GM23338 (cell line): Measurements from ENCODE around the gene DAPK1. TPM values are rescaled to one million over a fixed set of nuclear protein-coding genes. Genes with fewer than 3 reads are reported as not detected.

Source experiments
- ATAC-seq: fragments of 200-7000 bp; cut with Tn5 transposase; 3 replicates; pipeline ENCODE4 v1.9.1; 2020
- DNase-seq: peaks from one replicate; pipeline ENCODE4 v3.0.0-alpha.2; 2015; ENCODE audit warnings: low spot score
- H2AFZ ChIP-seq: fragments of 200-600 bp; sonication (generic); 2 replicates; pipeline ENCODE4 v1.8.0; 2016; ENCODE audit warnings: antibody characterized with exemption, mild to moderate bottlenecking, moderate library complexity
- H3F3A ChIP-seq: fragments of 200-600 bp; sonication (generic); replicated peaks from 2 replicates; pipeline ENCODE4 v1.8.0; 2017; ENCODE audit warnings: antibody characterized with exemption, mixed run types, low read depth
- H3K27ac ChIP-seq: fragments of 200-600 bp; sonication (generic); 2 replicates; pipeline ENCODE4 v1.6.1; 2016; ENCODE audit warnings: low read depth
- H3K27me3 ChIP-seq: fragments of 200-600 bp; sonication (generic); 2 replicates; pipeline ENCODE4 v1.8.0; 2016; ENCODE audit warnings: mild to moderate bottlenecking, mixed run types, moderate library complexity; ENCODE audit not compliant: insufficient read depth
- H3K36me3 ChIP-seq: fragments of 200-600 bp; sonication (generic); 2 replicates; pipeline ENCODE4 v1.8.0; 2016; ENCODE audit warnings: mild to moderate bottlenecking; ENCODE audit not compliant: insufficient read depth
- H3K4me1 ChIP-seq: fragments of 200-600 bp; sonication (generic); 2 replicates; pipeline ENCODE4 v1.8.0; 2016; ENCODE audit warnings: mild to moderate bottlenecking, moderate library complexity; ENCODE audit not compliant: insufficient read depth
- H3K4me2 ChIP-seq: fragments of 200-600 bp; sonication (generic); 2 replicates; pipeline ENCODE4 v1.7.1; 2017; ENCODE audit warnings: mixed run types
- H3K4me3 ChIP-seq: fragments of 200-600 bp; sonication (generic); 2 replicates; pipeline ENCODE4 v1.6.1; 2016; ENCODE audit warnings: mixed run types
- H3K79me2 ChIP-seq: fragments of 200-600 bp; sonication (generic); replicated peaks from 2 replicates; pipeline ENCODE4 v1.8.0; 2017; ENCODE audit warnings: mild to moderate bottlenecking; ENCODE audit not compliant: insufficient read depth
- H3K9me2 ChIP-seq: fragments of 200-600 bp; sonication (generic); 2 replicates; pipeline ENCODE4 v1.8.0; 2017; ENCODE audit not compliant: insufficient read depth
- H4K20me1 ChIP-seq: fragments of 200-600 bp; sonication (generic); replicated peaks from 2 replicates; pipeline ENCODE4 v1.8.0; 2017; ENCODE audit warnings: mild to moderate bottlenecking; ENCODE audit not compliant: insufficient read depth
- H3K27ac Mint-ChIP-seq: 2 replicates; pipeline ENCODE4 v1.8.0; 2020; ENCODE audit warnings: inconsistent platforms, mild to moderate bottlenecking, moderate library complexity, mixed read lengths
- H3K27me3 Mint-ChIP-seq: 3 replicates; pipeline ENCODE4 v1.8.0; 2022; ENCODE audit warnings: low read depth, mild to moderate bottlenecking, moderate library complexity, mixed read lengths, inconsistent platforms; ENCODE audit not compliant: insufficient read depth, poor library complexity
- H3K36me3 Mint-ChIP-seq: 3 replicates; pipeline ENCODE4 v1.8.0; 2021; ENCODE audit warnings: low read depth, mild to moderate bottlenecking, inconsistent platforms, moderate library complexity, mixed read lengths
- H3K4me1 Mint-ChIP-seq: 3 replicates; pipeline ENCODE4 v1.8.0; 2020; ENCODE audit warnings: mild to moderate bottlenecking, inconsistent platforms, mixed read lengths
- H3K4me3 Mint-ChIP-seq: 3 replicates; pipeline ENCODE4 v1.8.0; 2021; ENCODE audit warnings: moderate library complexity, mild to moderate bottlenecking, inconsistent platforms, mixed read lengths
- H3K9me3 Mint-ChIP-seq: 3 replicates; pipeline ENCODE4 v1.8.0; 2020; ENCODE audit warnings: moderate library complexity, mild to moderate bottlenecking, inconsistent platforms, mixed read lengths
- CREB1 ChIP-seq: fragments of 250-450 bp; sonication (Bioruptor Pico); IDR thresholded peaks from 2 replicates; pipeline ENCODE4 v1.5.0; 2020; ENCODE audit warnings: low read depth, mild to moderate bottlenecking, moderate library complexity
- EZH2 ChIP-seq: fragments of 200-600 bp; sonication (generic); IDR thresholded peaks from one replicate; pipeline ENCODE4 v1.8.0; 2017; ENCODE audit warnings: antibody characterized with exemption, mild to moderate bottlenecking, low read depth; ENCODE audit not compliant: unreplicated experiment
- EZH2phosphoT487 ChIP-seq: fragments of 200-600 bp; sonication (generic); IDR thresholded peaks from one replicate; pipeline ENCODE4 v1.8.1; 2018; ENCODE audit warnings: antibody characterized with exemption; ENCODE audit not compliant: unreplicated experiment
- JUNB ChIP-seq: IDR thresholded peaks from one replicate; pipeline ENCODE4 v1.6.1; 2016; ENCODE audit warnings: antibody characterized with exemption; ENCODE audit not compliant: unreplicated experiment
- NANOG ChIP-seq: IDR thresholded peaks from 2 replicates; pipeline ENCODE4 v1.6.1; 2016; ENCODE audit warnings: antibody characterized with exemption, borderline replicate concordance
- POLR2AphosphoS5 ChIP-seq: IDR thresholded peaks from 2 replicates; pipeline ENCODE4 v1.6.1; 2016; ENCODE audit warnings: antibody characterized with exemption, low read depth
- STAT1 ChIP-seq: IDR thresholded peaks from one replicate; pipeline ENCODE4 v1.6.1; 2016; ENCODE audit warnings: antibody characterized with exemption; ENCODE audit not compliant: unreplicated experiment
- ZNF114 ChIP-seq: fragments of 250-450 bp; sonication (Bioruptor Pico); IDR thresholded peaks from 2 replicates; pipeline ENCODE4 v1.5.0; 2020; ENCODE audit warnings: mild to moderate bottlenecking, moderate library complexity
- ZNF331 ChIP-seq: fragments of 250-450 bp; sonication (Bioruptor Pico); IDR thresholded peaks from 2 replicates; pipeline ENCODE4 v1.5.0; 2020; ENCODE audit warnings: low read depth, mild to moderate bottlenecking, moderate library complexity
- polyA plus RNA-seq: library from polyadenylated mRNA; unstranded; fragments of >200 nt; fragmentation: Nextera tagmentation; extraction: Ambion mirVana; gene quantifications from 2 replicates; pipeline ENCODE4 v1.2.1, GENCODE V29; 2016
- total RNA-seq: library from RNA; depleted of rRNA; stranded (reverse); fragments of >200 nt; shearing (Covaris generic); gene quantifications from 2 replicates; pipeline ENCODE4 v1.2.3, GENCODE V29; 2014
- TF ChIP-seq, protein P1 (sequence below): IDR thresholded peaks from 2 replicates; pipeline ENCODE4 v1.6.1; 2016; ENCODE audit warnings: antibody characterized with exemption
- TF ChIP-seq, protein P2 (sequence below): IDR thresholded peaks from one replicate; pipeline ENCODE4 v1.6.1; 2018; ENCODE audit warnings: antibody characterized with exemption; ENCODE audit not compliant: unreplicated experiment
- TF ChIP-seq, protein P3 (sequence below): fragments of 250-450 bp; sonication (Bioruptor Pico); IDR thresholded peaks from 2 replicates; pipeline ENCODE4 v1.5.0; 2020; ENCODE audit warnings: mild to moderate bottlenecking, moderate library complexity
- TF ChIP-seq, protein P4 (sequence below), 2 experiments: fragments of 200-600 bp in 1 of 2; sonication (generic) in 1 of 2; conservative IDR thresholded peaks; 2 replicates each; pipeline versions ENCODE4 v1.5.1 to v1.6.1; 2016 to 2017; ENCODE audit warnings: antibody characterized with exemption in 2 of 2, low read depth in 2 of 2, mild to moderate bottlenecking in 2 of 2, moderate library complexity in 1 of 2

The DAPK1 gene
- total and polyA plus RNA-seq, 2 experiments from 2014 or later = 37.0 to 134 TPM

DNA sequence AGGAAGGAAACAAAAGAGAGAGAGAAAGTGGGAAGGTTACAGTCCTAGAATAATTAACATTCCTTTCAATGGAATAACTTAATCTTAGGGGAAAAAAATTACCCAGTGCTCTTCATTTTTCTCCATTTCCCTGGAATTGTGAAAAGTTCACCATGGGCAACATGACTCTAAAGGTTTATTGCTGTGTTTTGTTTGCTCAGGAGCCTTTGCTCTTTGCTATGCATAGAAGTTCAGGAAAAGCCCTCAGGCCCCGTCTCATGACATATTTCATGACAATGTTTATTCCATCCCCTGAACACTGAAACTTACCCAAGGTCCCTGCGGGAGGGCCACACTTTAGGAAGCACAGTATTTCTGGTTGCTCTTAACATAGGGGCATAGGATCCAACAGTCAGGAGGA lies 218.5 kb downstream of the DAPK1 start:
- H2AFZ ChIP-seq = no peak overlapping the region
- no peak for TF ChIP-seq POLR2AphosphoS5
- no peak for TF ChIP-seq JUNB
- TF ChIP-seq, protein P1, sequence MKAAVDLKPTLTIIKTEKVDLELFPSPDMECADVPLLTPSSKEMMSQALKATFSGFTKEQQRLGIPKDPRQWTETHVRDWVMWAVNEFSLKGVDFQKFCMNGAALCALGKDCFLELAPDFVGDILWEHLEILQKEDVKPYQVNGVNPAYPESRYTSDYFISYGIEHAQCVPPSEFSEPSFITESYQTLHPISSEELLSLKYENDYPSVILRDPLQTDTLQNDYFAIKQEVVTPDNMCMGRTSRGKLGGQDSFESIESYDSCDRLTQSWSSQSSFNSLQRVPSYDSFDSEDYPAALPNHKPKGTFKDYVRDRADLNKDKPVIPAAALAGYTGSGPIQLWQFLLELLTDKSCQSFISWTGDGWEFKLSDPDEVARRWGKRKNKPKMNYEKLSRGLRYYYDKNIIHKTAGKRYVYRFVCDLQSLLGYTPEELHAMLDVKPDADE = no peak
- TF ChIP-seq EZH2phosphoT487 = no peak
- no peak for TF ChIP-seq NANOG
- no peak for TF ChIP-seq EZH2
- TF ChIP-seq STAT1 = no peak
- no peak for TF ChIP-seq ZNF114 (CRISPR knock-in tag)
- TF ChIP-seq, protein P2, sequence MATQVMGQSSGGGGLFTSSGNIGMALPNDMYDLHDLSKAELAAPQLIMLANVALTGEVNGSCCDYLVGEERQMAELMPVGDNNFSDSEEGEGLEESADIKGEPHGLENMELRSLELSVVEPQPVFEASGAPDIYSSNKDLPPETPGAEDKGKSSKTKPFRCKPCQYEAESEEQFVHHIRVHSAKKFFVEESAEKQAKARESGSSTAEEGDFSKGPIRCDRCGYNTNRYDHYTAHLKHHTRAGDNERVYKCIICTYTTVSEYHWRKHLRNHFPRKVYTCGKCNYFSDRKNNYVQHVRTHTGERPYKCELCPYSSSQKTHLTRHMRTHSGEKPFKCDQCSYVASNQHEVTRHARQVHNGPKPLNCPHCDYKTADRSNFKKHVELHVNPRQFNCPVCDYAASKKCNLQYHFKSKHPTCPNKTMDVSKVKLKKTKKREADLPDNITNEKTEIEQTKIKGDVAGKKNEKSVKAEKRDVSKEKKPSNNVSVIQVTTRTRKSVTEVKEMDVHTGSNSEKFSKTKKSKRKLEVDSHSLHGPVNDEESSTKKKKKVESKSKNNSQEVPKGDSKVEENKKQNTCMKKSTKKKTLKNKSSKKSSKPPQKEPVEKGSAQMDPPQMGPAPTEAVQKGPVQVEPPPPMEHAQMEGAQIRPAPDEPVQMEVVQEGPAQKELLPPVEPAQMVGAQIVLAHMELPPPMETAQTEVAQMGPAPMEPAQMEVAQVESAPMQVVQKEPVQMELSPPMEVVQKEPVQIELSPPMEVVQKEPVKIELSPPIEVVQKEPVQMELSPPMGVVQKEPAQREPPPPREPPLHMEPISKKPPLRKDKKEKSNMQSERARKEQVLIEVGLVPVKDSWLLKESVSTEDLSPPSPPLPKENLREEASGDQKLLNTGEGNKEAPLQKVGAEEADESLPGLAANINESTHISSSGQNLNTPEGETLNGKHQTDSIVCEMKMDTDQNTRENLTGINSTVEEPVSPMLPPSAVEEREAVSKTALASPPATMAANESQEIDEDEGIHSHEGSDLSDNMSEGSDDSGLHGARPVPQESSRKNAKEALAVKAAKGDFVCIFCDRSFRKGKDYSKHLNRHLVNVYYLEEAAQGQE = no peak
- TF ChIP-seq, protein P3, sequence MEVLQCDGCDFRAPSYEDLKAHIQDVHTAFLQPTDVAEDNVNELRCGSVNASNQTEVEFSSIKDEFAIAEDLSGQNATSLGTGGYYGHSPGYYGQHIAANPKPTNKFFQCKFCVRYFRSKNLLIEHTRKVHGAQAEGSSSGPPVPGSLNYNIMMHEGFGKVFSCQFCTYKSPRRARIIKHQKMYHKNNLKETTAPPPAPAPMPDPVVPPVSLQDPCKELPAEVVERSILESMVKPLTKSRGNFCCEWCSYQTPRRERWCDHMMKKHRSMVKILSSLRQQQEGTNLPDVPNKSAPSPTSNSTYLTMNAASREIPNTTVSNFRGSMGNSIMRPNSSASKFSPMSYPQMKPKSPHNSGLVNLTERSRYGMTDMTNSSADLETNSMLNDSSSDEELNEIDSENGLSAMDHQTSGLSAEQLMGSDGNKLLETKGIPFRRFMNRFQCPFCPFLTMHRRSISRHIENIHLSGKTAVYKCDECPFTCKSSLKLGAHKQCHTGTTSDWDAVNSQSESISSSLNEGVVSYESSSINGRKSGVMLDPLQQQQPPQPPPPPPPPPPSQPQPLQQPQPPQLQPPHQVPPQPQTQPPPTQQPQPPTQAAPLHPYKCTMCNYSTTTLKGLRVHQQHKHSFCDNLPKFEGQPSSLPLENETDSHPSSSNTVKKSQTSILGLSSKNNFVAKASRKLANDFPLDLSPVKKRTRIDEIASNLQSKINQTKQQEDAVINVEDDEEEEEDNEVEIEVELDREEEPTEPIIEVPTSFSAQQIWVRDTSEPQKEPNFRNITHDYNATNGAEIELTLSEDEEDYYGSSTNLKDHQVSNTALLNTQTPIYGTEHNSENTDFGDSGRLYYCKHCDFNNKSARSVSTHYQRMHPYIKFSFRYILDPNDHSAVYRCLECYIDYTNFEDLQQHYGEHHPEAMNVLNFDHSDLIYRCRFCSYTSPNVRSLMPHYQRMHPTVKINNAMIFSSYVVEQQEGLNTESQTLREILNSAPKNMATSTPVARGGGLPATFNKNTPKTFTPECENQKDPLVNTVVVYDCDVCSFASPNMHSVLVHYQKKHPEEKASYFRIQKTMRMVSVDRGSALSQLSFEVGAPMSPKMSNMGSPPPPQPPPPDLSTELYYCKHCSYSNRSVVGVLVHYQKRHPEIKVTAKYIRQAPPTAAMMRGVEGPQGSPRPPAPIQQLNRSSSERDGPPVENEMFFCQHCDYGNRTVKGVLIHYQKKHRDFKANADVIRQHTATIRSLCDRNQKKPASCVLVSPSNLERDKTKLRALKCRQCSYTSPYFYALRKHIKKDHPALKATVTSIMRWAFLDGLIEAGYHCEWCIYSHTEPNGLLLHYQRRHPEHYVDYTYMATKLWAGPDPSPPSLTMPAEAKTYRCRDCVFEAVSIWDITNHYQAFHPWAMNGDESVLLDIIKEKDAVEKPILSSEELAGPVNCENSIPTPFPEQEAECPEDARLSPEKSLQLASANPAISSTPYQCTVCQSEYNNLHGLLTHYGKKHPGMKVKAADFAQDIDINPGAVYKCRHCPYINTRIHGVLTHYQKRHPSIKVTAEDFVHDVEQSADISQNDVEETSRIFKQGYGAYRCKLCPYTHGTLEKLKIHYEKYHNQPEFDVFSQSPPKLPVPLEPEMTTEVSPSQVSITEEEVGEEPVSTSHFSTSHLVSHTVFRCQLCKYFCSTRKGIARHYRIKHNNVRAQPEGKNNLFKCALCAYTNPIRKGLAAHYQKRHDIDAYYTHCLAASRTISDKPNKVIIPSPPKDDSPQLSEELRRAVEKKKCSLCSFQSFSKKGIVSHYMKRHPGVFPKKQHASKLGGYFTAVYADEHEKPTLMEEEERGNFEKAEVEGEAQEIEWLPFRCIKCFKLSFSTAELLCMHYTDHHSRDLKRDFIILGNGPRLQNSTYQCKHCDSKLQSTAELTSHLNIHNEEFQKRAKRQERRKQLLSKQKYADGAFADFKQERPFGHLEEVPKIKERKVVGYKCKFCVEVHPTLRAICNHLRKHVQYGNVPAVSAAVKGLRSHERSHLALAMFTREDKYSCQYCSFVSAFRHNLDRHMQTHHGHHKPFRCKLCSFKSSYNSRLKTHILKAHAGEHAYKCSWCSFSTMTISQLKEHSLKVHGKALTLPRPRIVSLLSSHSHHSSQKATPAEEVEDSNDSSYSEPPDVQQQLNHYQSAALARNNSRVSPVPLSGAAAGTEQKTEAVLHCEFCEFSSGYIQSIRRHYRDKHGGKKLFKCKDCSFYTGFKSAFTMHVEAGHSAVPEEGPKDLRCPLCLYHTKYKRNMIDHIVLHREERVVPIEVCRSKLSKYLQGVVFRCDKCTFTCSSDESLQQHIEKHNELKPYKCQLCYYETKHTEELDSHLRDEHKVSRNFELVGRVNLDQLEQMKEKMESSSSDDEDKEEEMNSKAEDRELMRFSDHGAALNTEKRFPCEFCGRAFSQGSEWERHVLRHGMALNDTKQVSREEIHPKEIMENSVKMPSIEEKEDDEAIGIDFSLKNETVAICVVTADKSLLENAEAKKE (CRISPR knock-in tag) = no peak
- TF ChIP-seq CREB1 = no peak
- TF ChIP-seq, protein P4, sequence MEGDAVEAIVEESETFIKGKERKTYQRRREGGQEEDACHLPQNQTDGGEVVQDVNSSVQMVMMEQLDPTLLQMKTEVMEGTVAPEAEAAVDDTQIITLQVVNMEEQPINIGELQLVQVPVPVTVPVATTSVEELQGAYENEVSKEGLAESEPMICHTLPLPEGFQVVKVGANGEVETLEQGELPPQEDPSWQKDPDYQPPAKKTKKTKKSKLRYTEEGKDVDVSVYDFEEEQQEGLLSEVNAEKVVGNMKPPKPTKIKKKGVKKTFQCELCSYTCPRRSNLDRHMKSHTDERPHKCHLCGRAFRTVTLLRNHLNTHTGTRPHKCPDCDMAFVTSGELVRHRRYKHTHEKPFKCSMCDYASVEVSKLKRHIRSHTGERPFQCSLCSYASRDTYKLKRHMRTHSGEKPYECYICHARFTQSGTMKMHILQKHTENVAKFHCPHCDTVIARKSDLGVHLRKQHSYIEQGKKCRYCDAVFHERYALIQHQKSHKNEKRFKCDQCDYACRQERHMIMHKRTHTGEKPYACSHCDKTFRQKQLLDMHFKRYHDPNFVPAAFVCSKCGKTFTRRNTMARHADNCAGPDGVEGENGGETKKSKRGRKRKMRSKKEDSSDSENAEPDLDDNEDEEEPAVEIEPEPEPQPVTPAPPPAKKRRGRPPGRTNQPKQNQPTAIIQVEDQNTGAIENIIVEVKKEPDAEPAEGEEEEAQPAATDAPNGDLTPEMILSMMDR (conservative IDR thresholded peaks at IDR 0.05; ENCODE audit: low read depth in 2 of 2) = no peak
- no peak for TF ChIP-seq ZNF331
- H3K9me2 ChIP-seq = no peaks in the 10 kb centered on the region
- no peak overlapping the region for H3K4me3 Mint-ChIP-seq
- H3K36me3 ChIP-seq = no peaks in the 10 kb centered on the region
- no peaks in the 10 kb centered on the region for H3K27me3 ChIP-seq
- ATAC-seq = no peak
- no peaks in the 10 kb centered on the region for H3K4me1 Mint-ChIP-seq
- peaks cover 9% of the 10 kb centered on the region for H3K27me3 Mint-ChIP-seq
- H3K4me3 ChIP-seq = no peak overlapping the region
- DNase-seq = no peak
- no peak overlapping the region for H3K4me2 ChIP-seq
- no peaks in the 10 kb centered on the region for H3K9me3 Mint-ChIP-seq
- H4K20me1 ChIP-seq = no peaks in the 10 kb centered on the region; the same call in 1 of the 2 replicates
- H3K27ac Mint-ChIP-seq = no peak overlapping the region
- peaks cover 4% of the 10 kb centered on the region; the same call in 1 of the 2 replicates for H3F3A ChIP-seq
- no peaks in the 10 kb centered on the region for H3K79me2 ChIP-seq
- H3K4me1 ChIP-seq = no peaks in the 10 kb centered on the region
- H3K27ac ChIP-seq = no peak overlapping the region
- H3K36me3 Mint-ChIP-seq = no peaks in the 10 kb centered on the region
